ENCODE results near the gene DHRS1. TPM values are rescaled to one million over a fixed set of nuclear protein-coding genes. Genes with fewer than 3 reads are reported as not detected.

DHRS1 gene
- total RNA-seq, 1 donor from 2014 or later, result 31.4 TPM

- Mint-ChIP-seq H3K4me3 (no peak overlapping the region), H3K36me3 (no peaks in the 10 kb centered on the region), H3K9me3 (no peaks in the 10 kb centered on the region), H3K27me3 (peaks cover 88% of the 10 kb centered on the region), H3K27ac (no peak overlapping the region), H3K4me1 (ENCODE audit: unreplicated experiment) (no peaks in the 10 kb centered on the region)
- DNase-seq (ENCODE audit: extremely low spot score, unreplicated experiment), result no peak
- TF ChIP-seq CTCF (conservative IDR thresholded peaks at IDR 0.05), result no peak
These were observed 41.0 kb upstream of the DHRS1 start for GRCh38 chr14:24340606-24341005.

GRCh38 chr14:24339284-24340151, 39.9 kb upstream of the DHRS1 start, which contains the start of gene RIPK3:
Gene RIPK3 (minus strand): TSS chr14:24339991. CDS start chr14:24339826, 165 bp downstream.
- peak within 1 kb of the TSS; percentile 86 for H3K4me3 Mint-ChIP-seq

GRCh38 chr14:24338843-24339242, 39.3 kb upstream of the DHRS1 start:
- H3K9me3 Mint-ChIP-seq, result no peaks in the 10 kb centered on the region
- no peak overlapping the region for H3K27ac Mint-ChIP-seq
- peaks cover 6% of the 10 kb centered on the region for H3K4me1 Mint-ChIP-seq (ENCODE audit: unreplicated experiment)
- H3K27me3 Mint-ChIP-seq, result peaks cover 91% of the 10 kb centered on the region
- H3K4me3 Mint-ChIP-seq, result peak overlapping the region; percentile 86
- no peak for DNase-seq (ENCODE audit: extremely low spot score, unreplicated experiment)
- TF ChIP-seq CTCF (conservative IDR thresholded peaks at IDR 0.05), result no peak
- no peaks in the 10 kb centered on the region for H3K36me3 Mint-ChIP-seq

More at GRCh38 chr14:24339284-24340151, 39.9 kb upstream of the DHRS1 start, which contains the start of gene RIPK3:
- peaks cover 6% of the 10 kb centered on the region for H3K4me1 Mint-ChIP-seq (ENCODE audit: unreplicated experiment)
- peak within 1 kb of the TSS; percentile 61 for H3K27ac Mint-ChIP-seq
- peaks cover 88% of the 10 kb centered on the region for H3K27me3 Mint-ChIP-seq
- no peak for DNase-seq (ENCODE audit: extremely low spot score, unreplicated experiment)
- no peaks in the 10 kb centered on the region for H3K36me3 Mint-ChIP-seq
- no peak for TF ChIP-seq CTCF (conservative IDR thresholded peaks at IDR 0.05)
- H3K9me3 Mint-ChIP-seq, result no peaks in the 10 kb centered on the region

- no peak overlapping the region for H3K27ac Mint-ChIP-seq
- no peaks in the 10 kb centered on the region for H3K36me3 Mint-ChIP-seq
- peaks cover 8% of the 10 kb centered on the region for H3K4me1 Mint-ChIP-seq (ENCODE audit: unreplicated experiment)
- no peak for TF ChIP-seq CTCF (conservative IDR thresholded peaks at IDR 0.05)
- no peaks in the 10 kb centered on the region for H3K9me3 Mint-ChIP-seq
- peak overlapping the region; percentile 19 for H3K4me3 Mint-ChIP-seq
- H3K27me3 Mint-ChIP-seq, result peaks cover 94% of the 10 kb centered on the region
- no peak for DNase-seq (ENCODE audit: extremely low spot score, unreplicated experiment)
These were observed 38.2 kb upstream of the DHRS1 start for GRCh38 chr14:24337824-24338175.

GRCh38 chr14:24337144-24337823, 37.7 kb upstream of the DHRS1 start:
- no peak overlapping the region for H3K4me3 Mint-ChIP-seq
- TF ChIP-seq CTCF (conservative IDR thresholded peaks at IDR 0.05), result no peak
- DNase-seq (ENCODE audit: extremely low spot score, unreplicated experiment), result no peak

More at GRCh38 chr14:24337144-24337823, 37.7 kb upstream of the DHRS1 start:
- Mint-ChIP-seq H3K4me1 (ENCODE audit: unreplicated experiment) (peaks cover 12% of the 10 kb centered on the region), H3K27ac (no peak overlapping the region), H3K27me3 (peaks cover 94% of the 10 kb centered on the region), H3K9me3 (no peaks in the 10 kb centered on the region), H3K36me3 (no peaks in the 10 kb centered on the region)
